Pancreas (tissue), 10 donors: ENCODE data around the gene MIP. TPM values are rescaled to one million over a fixed set of nuclear protein-coding genes. Genes with fewer than 3 reads are reported as not detected.

Experiments
- ATAC-seq, 4 donors: fragments of 200-7000 bp; cut with Tn5 transposase; one replicate each; pipeline versions ENCODE4 v1.8.0 to v1.9.1; 2020; ENCODE audit warnings: mild to moderate bottlenecking in 4 of 4, moderate library complexity in 4 of 4
- DNase-seq, 6 donors: peaks; one replicate each; pipeline ENCODE4 v3.0.0-alpha.2; 2020
- FAIRE-seq: peaks from 2 replicates; lab custom pipeline; 2012; peaks lifted over from hg19 to GRCh38; lab: Jason Lieb, UNC
- H3K27ac ChIP-seq, 4 donors: fragments of 200-600 bp; sonication (generic); 1 replicate in 3 of 4; 2 replicates in 1 of 4; pipeline versions ENCODE4 v1.5.0 to v1.8.0; 2020
- H3K27me3 ChIP-seq, 4 donors: fragments of 200-600 bp; one replicate each; pipeline ENCODE4 v1.8.0; 2021
- H3K36me3 ChIP-seq, 3 donors: fragments of 200-600 bp; sonication (generic) in 1 of 3; one replicate each; pipeline versions ENCODE4 v1.5.0 to v1.8.0; 2020 to 2021
- H3K4me1 ChIP-seq, 3 donors: fragments of 200-600 bp; one replicate each; pipeline ENCODE4 v1.8.0; 2021
- H3K4me3 ChIP-seq, 4 donors: fragments of 200-600 bp; sonication (generic) in 2 of 4; one replicate each; pipeline versions ENCODE4 v1.5.0 to v1.8.0; 2020 to 2021
- H3K9me3 ChIP-seq, 4 donors: fragments of 200-600 bp; one replicate each; pipeline ENCODE4 v1.8.0; 2021
- CTCF ChIP-seq, 4 donors: fragments of 200-600 bp; sonication (generic) in 3 of 4; IDR thresholded peaks; one replicate each; pipeline versions ENCODE4 v1.5.0 to v1.8.0; 2021; ENCODE audit warnings: antibody characterized with exemption in 4 of 4
- WGBS, 2 donors: extraction: QIAGEN DNeasy Blood & Tissue Kit; methylation state at CpG; one replicate each; pipeline ENCODE4 v1.1.7; 2013; 5-methylcytosine and 5-hydroxymethylcytosine counted together
- intact Hi-C, 3 donors: fragments of 100-400 bp; cut with DNase I; formaldehyde crosslinking; loops; one replicate each; pipeline versions ENCODE4 v1.11.1 to v1.14.2; 2022
- polyA plus RNA-seq, 2 donors: library from polyadenylated mRNA; stranded (reverse); fragments of 200-250 nt; gene quantifications; one replicate each; pipeline ENCODE4 v1.2.3, GENCODE V29; 2013
- total RNA-seq, 6 donors: library from RNA; stranded (reverse); fragmentation: NEBNext Ultra II Directional in 4 of 6; extraction: Animal tissue kit (Norgen Biotek cat#: 25700) in 4 of 6; gene quantifications; one replicate each; pipeline versions ENCODE4 v1.2.1 to v1.2.4, GENCODE V29; 2021 to 2023
- donor health status: healthy with polysubstance abuse.
- donor health status: DM: no; HTN: no; CAD: no; lungs with moderate emphysema.
- donor health status: DM: no; HTN: no; CAD: no.
- donor health status: control.
- donor health status: control.
- donor health status: Bipolar disorder and iron deficiency.
- donor health status: DM: yes; HTN: yes; CAD: no.
- donor health status: DM: no; HTN: no; CAD: no.
- donor health status: DM: no; HTN: no; CAD: no.
- donor health status: DM: yes; HTN: yes; CAD: no.

Gene MIP
- total and polyA plus RNA-seq, 8 donors = not detected

DNA sequence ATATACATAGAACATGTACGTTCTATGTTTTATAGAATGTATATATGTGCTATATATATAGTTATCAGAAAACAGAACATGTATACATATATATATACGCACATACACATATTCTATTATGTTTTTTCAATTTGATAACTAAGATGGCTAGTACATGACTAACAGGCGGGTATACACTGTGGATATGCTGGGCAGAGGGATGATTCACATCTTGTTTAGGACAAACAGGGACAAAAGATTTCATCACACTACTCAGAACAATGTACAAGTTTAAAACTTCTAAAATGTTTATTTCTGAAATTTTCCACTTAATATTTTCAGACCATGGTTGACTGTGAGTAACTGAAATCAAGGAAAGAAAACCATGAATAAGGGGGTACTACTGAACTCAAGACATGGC is 22.6 kb downstream of the MIP start:
- no peak for TF ChIP-seq CTCF (IDR thresholded peaks at IDR 0.05)
- Histone ChIP-seq H3K27me3 (no peaks in the 10 kb centered on the region), H3K9me3 (no peaks in the 10 kb centered on the region), H3K4me1 (no peaks in the 10 kb centered on the region), H3K4me3 (no peak overlapping the region), H3K36me3 (no peaks in the 10 kb centered on the region), H3K27ac (no peak overlapping the region)
- 96 to 98% methylated on average over 3 of the region's 3 CpGs for WGBS, 2 donors
- DNase-seq (no peak), FAIRE-seq (no peak), ATAC-seq (no peak)
- intact Hi-C loops = loop anchor here in 1 of 3 donors (10.0 kb wide), 1 partner anchor 67 kb away; the partner anchor contains the start of genes APOF and STAT2

GRCh38 chr12:56431288-56431687 is 23.2 kb downstream of the MIP start:
- DNase-seq = no peak
- 96 to 99% methylated on average over 11 of the region's 11 CpGs for WGBS, 2 donors
- no peak for ATAC-seq

DNA sequence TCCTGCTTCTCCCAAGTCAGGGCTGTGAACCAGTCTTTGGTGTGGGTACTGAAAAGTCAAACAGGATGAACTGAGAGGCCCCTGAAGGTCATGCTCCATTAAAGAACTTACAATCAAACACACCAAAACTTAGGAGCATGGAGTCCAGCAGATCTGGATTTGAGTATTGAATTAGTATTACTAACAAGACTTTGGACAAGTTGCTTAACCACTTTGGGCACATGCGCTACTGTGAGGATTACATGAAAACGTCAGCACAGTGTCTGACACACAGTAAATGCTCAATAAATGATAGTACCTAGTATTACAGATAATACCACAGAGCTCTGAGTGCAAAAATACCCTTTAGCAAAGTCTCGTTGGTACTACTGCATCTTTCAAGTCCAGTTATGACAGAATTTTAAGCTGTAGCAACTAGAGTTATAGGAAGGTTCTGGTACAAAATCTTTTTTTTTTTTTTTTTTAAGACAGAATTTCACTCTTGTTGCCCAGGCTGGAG is 28.5 kb downstream of the MIP start:
- no peaks in the 10 kb centered on the region for H3K27me3 ChIP-seq
- no peak for TF ChIP-seq CTCF (IDR thresholded peaks at IDR 0.05)
- FAIRE-seq = no peak
- ATAC-seq = no peak
- H3K36me3 ChIP-seq = no peaks in the 10 kb centered on the region
- intact Hi-C loops = no loop called here
- no peak overlapping the region for H3K4me3 ChIP-seq
- H3K27ac ChIP-seq = no peak overlapping the region
- 57 to 64% methylated on average over 3 of the region's 3 CpGs for WGBS, 2 donors
- H3K4me1 ChIP-seq = no peaks in the 10 kb centered on the region
- no peak for DNase-seq
- no peaks in the 10 kb centered on the region for H3K9me3 ChIP-seq

More at GRCh38 chr12:56431288-56431687, 23.2 kb downstream of the MIP start:
- intact Hi-C loops = loop anchor here in 1 of 3 donors (10.0 kb wide), 1 partner anchor 66 kb away; the partner anchor contains the start of genes APOF and STAT2
- H3K4me3 ChIP-seq = no peak overlapping the region
- no peaks in the 10 kb centered on the region for H3K36me3 ChIP-seq
- H3K27ac ChIP-seq = no peak overlapping the region
- no peaks in the 10 kb centered on the region for H3K27me3 ChIP-seq
- no peak for TF ChIP-seq CTCF (IDR thresholded peaks at IDR 0.05)
- H3K9me3 ChIP-seq = no peaks in the 10 kb centered on the region
- no peak for FAIRE-seq
- no peaks in the 10 kb centered on the region for H3K4me1 ChIP-seq

DNA sequence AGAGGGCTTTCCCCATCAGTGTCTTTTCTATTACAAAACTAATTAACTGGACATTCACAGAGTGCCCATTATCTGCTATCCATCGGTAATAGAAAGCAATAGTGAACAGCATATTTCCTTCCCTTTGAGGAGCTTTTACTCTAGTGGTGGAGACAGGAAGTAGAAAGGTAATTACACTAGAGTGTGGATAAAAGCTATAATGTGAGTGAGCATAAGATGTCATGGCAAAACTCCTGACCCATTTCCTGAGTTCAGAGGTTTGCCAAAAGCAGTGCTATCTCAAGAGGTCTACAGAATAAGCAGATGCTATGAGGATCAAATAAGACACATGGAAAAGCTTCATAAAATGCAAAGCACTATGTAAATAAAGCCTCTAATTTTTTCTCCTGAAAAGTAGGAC is 29.3 kb downstream of the MIP start:
- Histone ChIP-seq H3K36me3 (no peaks in the 10 kb centered on the region), H3K27me3 (no peaks in the 10 kb centered on the region), H3K9me3 (no peaks in the 10 kb centered on the region), H3K27ac (no peak overlapping the region), H3K4me1 (no peaks in the 10 kb centered on the region), H3K4me3 (no peak overlapping the region)
- intact Hi-C loops = no loop called here
- FAIRE-seq = no peak
- 79 to 87% methylated on average over 1 of the region's 1 CpG for WGBS, 2 donors
- no peak for TF ChIP-seq CTCF (IDR thresholded peaks at IDR 0.05)
- no peak for DNase-seq
- no peak for ATAC-seq

DNA sequence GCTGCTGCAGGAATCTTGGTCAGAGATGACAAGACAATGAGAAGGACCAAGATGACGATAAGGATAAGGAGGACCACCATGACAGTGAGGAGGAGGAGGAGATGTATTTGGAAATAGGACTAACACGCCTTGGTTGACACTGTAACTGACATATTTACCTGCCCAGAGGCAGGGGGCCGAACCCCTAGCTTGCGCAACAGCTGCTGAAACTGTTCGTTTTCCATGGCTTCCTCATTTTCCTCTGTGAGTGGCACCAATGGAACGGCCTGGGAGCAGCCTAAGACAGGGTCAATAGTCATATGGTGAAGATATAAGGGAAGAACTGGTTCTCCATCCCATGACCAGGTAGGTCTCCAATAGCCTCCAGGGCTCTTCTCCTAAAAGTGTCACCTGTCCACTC is 34.0 kb downstream of the MIP start:
- H3K9me3 ChIP-seq = no peaks in the 10 kb centered on the region
- TF ChIP-seq CTCF (IDR thresholded peaks at IDR 0.05) = no peak
- H3K4me3 ChIP-seq = no peak overlapping the region
- 82 to 87% methylated on average over 6 of the region's 6 CpGs for WGBS, 2 donors
- no peak for DNase-seq
- no peaks in the 10 kb centered on the region for H3K4me1 ChIP-seq
- FAIRE-seq = no peak
- no peak overlapping the region for H3K27ac ChIP-seq
- intact Hi-C loops = no loop called here
- H3K27me3 ChIP-seq = no peaks in the 10 kb centered on the region
- ATAC-seq = no peak
- no peaks in the 10 kb centered on the region for H3K36me3 ChIP-seq
